HG03196 (cell line): ENCODE measurements around the gene DEXI.
"Not testable (repeated sequence)": the region's sequence is repeated elsewhere in the genome, so short reads cannot be mapped to it uniquely, and the experiment has no call there.

ENCODE experiments used
- ATAC-seq: cut with Tn5 transposase; IDR thresholded peaks from one replicate; pipeline ENCODE4 v1.9.1; 2021; ENCODE audit not compliant: unreplicated experiment

DEXI gene

GRCh38 chr16:10927497-10928112, 14.7 kb downstream of the DEXI start:
- ATAC-seq = no peak

GRCh38 chr16:10926867-10927266, 15.4 kb downstream of the DEXI start:
- no peak for ATAC-seq

DNA sequence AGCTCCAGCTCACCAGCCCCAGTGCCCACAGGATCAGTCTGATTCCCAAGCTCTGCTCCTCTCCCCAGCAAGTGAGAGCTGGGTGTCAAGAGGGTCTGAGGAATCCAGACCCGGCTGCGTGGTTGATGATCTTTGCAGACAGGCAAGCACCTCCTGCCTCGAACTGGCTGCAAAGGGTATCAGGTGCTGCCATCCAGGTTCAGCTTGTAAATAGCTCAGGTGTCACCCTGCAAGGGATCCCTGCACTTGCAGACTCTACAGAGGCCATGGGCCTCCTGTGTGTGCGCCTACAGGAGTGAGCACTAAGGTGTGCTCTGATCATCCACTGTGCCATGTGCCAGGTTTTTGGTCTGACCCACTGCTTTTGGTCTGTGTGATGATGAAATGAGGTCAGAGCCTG, 16.2 kb downstream of the DEXI start:
- ATAC-seq = no peak

- ATAC-seq = not testable (repeated sequence)
Measured at GRCh38 chr16:10925285-10925684, 17.0 kb downstream of the DEXI start.

DNA sequence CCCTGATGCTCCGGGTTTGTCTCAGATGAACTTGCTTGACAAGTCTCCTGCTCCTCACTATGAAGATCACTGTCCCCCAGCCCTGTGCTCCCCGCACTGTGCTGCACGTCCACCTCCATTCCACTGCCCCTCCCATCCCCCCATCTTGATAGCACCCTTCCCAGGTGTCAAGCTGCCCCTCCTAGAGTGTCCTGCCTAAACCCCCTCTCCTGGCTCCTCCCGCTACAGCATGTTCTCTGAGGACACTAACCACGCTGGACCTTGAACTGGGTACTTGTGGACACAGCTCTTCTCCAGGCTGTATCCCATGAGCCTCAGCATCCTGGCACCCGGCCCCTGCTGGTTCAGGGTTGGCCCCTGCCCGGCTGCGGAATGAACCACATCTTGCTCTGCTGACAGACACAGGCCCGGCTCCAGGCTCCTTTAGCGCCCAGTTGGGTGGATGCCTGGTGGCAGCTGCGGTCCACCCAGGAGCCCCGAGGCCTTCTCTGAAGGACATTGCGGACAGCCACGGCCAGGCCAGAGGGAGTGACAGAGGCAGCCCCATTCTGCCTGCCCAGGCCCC, 18.5 kb downstream of the DEXI start:
- no peak for ATAC-seq

GRCh38 chr16:10923146-10923649, 19.1 kb downstream of the DEXI start:
- no peak for ATAC-seq

DNA sequence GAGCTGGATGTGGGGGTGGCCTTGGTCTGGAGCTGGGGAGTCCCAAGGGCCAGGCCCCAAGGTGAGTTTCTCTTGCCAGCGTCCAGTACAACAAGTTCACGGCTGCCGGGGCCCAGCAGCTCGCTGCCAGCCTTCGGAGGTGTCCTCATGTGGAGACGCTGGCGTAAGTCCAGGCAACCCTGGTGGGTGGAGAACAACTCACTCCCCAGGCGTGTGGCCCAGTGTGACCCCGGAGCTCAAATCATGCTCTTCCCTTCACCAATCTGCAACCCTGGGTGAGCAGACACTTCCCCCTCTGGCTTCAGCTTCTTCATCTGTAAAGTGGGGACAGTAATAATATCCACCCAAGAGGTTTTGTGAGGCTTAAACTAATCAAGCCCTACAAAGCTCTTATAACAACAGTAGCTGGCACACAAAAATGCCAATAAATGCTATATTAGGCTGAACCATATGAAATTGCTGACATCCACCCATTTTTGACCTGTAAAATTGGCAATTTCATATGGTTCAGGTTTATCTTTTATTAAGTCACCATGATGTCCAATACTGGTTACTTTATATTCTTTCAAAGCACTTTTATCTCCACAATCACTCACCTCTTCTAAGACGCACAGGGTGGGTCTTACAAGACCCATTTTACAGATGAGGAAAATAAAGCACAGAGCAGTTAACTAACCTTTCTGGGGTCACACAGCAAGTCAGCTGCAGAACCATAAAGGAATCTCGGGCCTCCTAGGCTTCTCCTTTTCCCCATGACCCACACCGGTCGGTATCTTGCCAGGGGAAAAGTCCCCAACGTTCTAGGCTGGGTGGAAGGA, 19.7 kb downstream of the DEXI start:
- no peak for ATAC-seq

DNA sequence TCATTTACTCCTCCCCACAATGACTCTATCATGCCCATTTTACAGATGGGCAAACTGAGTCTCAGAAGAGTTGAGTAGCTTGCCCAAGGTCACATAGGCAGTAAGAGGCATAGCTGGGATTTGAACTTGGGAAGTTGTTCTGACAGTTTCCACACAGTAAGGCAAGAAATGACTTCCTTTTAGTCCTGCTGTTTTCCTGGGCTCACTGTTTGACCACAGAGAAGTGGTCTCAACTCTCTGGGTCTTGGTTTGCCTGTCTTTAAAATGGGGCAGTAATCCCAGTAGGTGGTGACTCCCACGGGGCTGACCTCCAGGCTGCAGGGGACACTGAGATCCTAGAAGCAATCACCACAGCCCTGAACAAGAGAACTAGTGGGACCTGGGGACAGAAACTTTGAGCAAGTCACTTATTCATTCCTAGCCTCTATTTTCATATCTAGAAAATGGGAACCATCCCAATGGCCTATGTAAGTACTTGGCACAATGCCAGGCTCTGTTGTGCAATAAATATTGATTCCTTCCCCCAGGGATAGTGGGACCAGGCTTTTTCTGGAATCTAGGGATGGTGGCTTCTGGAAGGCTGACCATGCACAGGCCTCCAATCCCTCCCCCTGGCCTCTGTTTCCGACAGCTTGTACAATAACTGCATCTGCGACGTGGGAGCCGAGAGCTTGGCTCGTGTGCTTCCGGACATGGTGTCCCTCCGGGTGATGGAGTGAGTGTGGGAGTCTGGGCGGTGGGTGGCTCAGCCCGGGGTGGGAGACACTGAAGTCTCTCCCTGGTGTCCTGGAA, 20.5 kb downstream of the DEXI start:
- ATAC-seq = no peak

- ATAC-seq = no peak
Measured at GRCh38 chr16:10920726-10921427, 21.4 kb downstream of the DEXI start.

DNA sequence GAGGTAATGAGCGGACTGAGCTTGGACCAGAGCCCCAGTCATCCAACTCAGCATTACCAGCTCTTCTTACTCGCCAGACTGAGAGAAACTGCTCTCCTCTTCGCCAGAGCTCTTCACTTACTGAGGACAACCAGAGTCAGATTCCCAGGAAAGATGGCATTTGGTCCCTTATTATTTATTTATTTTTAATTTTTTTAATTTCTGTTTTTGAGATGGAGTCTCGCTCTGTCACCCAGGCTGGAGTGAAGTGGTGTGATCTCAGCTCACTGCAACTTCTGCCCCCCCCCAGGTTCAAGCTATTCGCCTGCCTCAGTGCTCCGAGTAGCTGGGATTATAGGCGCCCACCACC, 23.3 kb downstream of the DEXI start:
- ATAC-seq = no peak

DNA sequence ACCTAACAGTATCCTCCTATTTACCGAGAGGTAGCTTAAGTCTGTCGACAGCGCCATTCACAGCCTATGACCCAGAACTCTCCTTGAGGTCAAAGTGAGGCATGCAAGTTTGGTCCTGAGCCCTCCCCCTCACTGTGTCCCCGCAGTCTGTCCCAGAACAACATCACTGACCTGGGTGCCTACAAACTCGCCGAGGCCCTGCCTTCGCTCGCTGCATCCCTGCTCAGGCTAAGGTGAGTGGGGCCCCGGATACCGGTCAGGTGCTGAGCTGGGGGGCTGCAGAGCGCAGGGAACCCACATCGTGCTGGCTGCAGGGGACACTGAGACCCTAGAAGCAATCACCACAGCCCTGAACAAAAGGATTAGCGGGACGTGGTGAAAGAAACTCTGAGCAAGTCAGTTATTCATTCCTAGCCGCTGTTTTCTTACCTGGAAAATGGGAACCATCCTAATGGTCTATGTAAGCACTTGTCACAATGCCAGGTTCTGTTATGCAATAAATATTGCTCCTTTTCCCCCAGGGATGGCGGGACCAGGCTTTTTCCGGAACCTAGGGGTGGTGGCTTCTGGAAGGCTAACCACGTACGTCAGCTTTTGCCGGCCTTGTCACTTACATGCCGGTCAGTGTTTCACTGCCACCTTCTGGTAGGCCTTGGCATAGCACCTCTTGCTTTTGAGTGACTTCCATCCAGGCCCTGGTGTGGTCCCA, 23.8 kb downstream of the DEXI start:
- no peak for ATAC-seq

DNA sequence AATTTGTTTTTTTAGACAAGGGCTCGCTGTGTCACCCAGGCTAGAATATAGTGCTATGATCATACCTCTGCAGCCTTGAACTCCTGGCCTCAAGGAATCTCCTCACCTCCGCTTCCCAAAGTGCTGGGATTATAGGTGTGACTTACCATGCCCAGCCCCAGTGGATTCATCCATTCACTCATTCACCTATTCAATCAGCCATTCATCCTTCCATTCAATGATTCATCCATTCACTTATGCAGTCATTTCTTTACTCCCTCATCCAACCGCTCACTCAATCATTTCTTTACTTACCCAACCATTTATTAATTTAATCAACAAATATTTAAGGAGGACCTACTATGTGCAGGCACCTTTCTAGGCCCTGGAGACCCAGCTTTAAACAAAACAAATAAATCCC, 25.7 kb downstream of the DEXI start:
- no peak for ATAC-seq

DNA sequence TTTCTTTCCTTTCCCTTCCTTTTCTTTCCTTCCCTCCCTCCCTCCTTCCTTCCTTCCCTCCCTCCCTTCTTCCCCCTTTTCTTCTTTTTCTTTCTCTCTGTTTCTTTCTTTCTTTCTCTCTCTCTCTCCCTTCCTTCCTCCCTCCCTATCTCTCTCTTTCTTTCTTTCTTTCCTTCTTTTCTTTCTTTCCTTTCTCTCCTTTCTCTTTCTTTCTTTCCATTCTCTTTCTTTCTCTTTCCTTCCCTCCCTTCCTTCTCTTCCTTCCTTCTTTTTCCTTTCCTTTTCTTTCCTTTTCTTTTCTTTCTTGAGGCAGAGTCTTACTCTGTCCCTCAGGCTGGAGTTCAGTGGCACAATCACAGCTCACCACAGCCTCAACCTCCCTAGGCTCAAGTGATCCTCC, 31.0 kb downstream of the DEXI start:
- no peak for ATAC-seq

DNA sequence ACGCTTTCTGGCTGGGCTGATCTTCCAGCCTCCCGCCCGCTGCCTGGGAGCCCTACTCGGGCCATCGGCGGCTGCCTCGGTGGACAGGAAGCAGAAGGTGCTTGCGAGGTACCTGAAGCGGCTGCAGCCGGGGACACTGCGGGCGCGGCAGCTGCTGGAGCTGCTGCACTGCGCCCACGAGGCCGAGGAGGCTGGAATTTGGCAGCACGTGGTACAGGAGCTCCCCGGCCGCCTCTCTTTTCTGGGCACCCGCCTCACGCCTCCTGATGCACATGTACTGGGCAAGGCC, 34.6 kb downstream of the DEXI start:
- ATAC-seq = no peak

DNA sequence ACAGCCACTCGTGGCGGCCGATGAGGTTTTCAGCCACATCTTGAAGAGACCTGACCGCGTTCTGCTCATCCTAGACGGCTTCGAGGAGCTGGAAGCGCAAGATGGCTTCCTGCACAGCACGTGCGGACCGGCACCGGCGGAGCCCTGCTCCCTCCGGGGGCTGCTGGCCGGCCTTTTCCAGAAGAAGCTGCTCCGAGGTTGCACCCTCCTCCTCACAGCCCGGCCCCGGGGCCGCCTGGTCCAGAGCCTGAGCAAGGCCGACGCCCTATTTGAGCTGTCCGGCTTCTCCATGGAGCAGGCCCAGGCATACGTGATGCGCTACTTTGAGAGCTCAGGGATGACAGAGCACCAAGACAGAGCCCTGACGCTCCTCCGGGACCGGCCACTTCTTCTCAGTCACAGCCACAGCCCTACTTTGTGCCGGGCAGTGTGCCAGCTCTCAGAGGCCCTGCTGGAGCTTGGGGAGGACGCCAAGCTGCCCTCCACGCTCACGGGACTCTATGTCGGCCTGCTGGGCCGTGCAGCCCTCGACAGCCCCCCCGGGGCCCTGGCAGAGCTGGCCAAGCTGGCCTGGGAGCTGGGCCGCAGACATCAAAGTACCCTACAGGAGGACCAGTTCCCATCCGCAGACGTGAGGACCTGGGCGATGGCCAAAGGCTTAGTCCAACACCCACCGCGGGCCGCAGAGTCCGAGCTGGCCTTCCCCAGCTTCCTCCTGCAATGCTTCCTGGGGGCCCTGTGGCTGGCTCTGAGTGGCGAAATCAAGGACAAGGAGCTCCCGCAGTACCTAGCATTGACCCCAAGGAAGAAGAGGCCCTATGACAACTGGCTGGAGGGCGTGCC, 35.1 kb downstream of the DEXI start:
- ATAC-seq = no peak

GRCh38 chr16:10906482-10906881, 35.8 kb downstream of the DEXI start:
- no peak for ATAC-seq

GRCh38 chr16:10902999-10903398, 39.3 kb downstream of the DEXI start:
- no peak for ATAC-seq

DNA sequence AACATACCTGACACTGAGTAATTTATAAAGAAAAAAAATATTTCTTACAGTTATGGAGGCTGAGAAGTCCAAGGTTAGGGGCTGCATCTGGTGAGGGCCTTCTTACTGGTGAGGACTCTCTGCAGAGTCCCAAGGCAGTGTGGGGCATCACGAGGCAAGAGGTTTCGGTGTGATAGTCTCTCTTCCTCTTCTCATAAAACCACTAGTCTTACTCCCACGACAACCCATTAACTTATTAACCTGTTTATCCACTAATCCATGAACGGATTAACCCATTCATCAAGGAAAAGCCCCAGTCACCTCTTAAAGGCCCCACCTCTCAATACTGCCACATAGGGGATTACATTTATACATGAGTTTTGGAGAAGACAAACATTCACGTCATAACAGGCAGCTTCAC, 45.1 kb downstream of the DEXI start:
- no peak for ATAC-seq

- ATAC-seq = no peak
Measured at GRCh38 chr16:10896723-10897122, 45.5 kb downstream of the DEXI start.

DNA sequence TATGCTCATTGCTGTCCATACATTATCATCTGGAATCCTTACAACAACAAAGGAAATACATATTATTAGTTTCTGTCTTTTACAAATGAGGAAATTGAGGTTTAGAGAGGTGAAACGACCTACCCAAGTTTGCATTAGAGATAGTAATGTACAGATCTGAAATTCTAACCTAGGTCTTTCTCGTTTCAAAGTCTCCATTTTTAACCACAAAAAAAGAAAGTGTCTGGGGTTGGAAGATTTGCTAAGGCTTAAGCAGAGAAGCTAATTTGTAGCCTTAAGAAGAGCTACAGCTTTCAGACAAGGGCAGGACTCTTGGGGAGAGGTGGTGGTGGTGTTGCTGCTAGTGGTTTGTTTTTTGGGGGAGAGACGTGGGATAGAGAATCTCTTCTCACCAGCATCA, 46.1 kb downstream of the DEXI start:
- no peak for ATAC-seq
